B cell (primary cell): ENCODE results near the gene MYO1H. TPM values are rescaled to one million over a fixed set of nuclear protein-coding genes. Genes with fewer than 3 reads are reported as not detected.

Experiments used
- ATAC-seq: fragments of 200-7000 bp; cut with Tn5 transposase; one replicate; pipeline ENCODE4 v1.10.0; 2021; ENCODE audit warnings: low read depth, mild to moderate bottlenecking, moderate number of reproducible peaks, moderate library complexity
- CTCF ChIA-PET: fragments of 350-600 bp; sonication (Branson Sonifier 250); formaldehyde crosslinking; loops from one replicate; lab custom pipeline; 2021; ENCODE audit warnings: antibody characterized with exemption, inconsistent platforms; lab: Charles Lee
- POLR2A ChIA-PET: fragments of 350-600 bp; sonication (Branson Sonifier 250); formaldehyde crosslinking; loops from one replicate; lab custom pipeline; 2021; ENCODE audit warnings: antibody characterized with exemption; lab: Charles Lee
- DNase-seq: peaks from one replicate; pipeline ENCODE4 v3.0.0; 2013
- H2AFZ ChIP-seq: 2 replicates; pipeline ENCODE4 v1.6.1; 2012; ENCODE audit warnings: mild to moderate bottlenecking, low read depth, low read length; ENCODE audit not compliant: insufficient read depth, poor library complexity, severe bottlenecking
- H3K27ac ChIP-seq, 2 donors: 1 replicate in 1 of 2; 2 replicates in 1 of 2; pipeline ENCODE4 v1.5.1; 2012 to 2013; ENCODE audit warnings: low read length in 2 of 2, mild to moderate bottlenecking in 2 of 2, moderate library complexity in 1 of 2
- H3K27me3 ChIP-seq, 4 experiments: fragments of 200-600 bp in 1 of 4; sonication (generic) in 1 of 4; replicated peaks in 1 of 4; 1 replicate in 2 of 4; 2 replicates in 2 of 4; pipeline versions ENCODE4 v1.6.1 to v1.7.0; 2013 to 2016; ENCODE audit warnings: low read length in 3 of 4, mild to moderate bottlenecking in 2 of 4, mixed read lengths in 1 of 4, moderate library complexity in 1 of 4; ENCODE audit not compliant: insufficient read depth in 4 of 4, control insufficient read depth in 3 of 4; ENCODE audit errors: control extremely low read depth in 1 of 4
- H3K36me3 ChIP-seq, 2 experiments: replicated peaks in 1 of 2; 1 replicate in 1 of 2; 2 replicates in 1 of 2; pipeline versions ENCODE4 v1.6.1 to v1.7.1; 2013; ENCODE audit warnings: low read length in 1 of 2; ENCODE audit not compliant: insufficient read depth in 2 of 2, control insufficient read depth in 1 of 2; ENCODE audit errors: control extremely low read depth in 1 of 2, extremely low read depth in 1 of 2
- H3K4me1 ChIP-seq, 2 donors: fragments of 200-600 bp in 1 of 2; sonication (generic) in 1 of 2; 1 replicate in 1 of 2; 2 replicates in 1 of 2; pipeline versions ENCODE4 v1.5.1 to v1.6.1; 2013 to 2017; ENCODE audit warnings: low read length in 2 of 2; ENCODE audit not compliant: control insufficient read depth in 2 of 2, insufficient read depth in 2 of 2
- H3K4me2 ChIP-seq: replicated peaks from 2 replicates; pipeline ENCODE3; 2012; ENCODE audit warnings: mild to moderate bottlenecking, low read depth, low read length; ENCODE audit not compliant: poor library complexity, severe bottlenecking
- H3K4me3 ChIP-seq, 5 experiments: fragments of 200-600 bp in 1 of 5; sonication (generic) in 1 of 5; 1 replicate in 3 of 5; 2 replicates in 2 of 5; pipeline versions ENCODE4 v1.5.1 to v1.7.0; 2011 to 2016; ENCODE audit warnings: low read length in 4 of 5, mild to moderate bottlenecking in 4 of 5, low read depth in 2 of 5, control low read depth in 1 of 5, moderate library complexity in 1 of 5; ENCODE audit not compliant: insufficient read depth in 1 of 5; ENCODE audit errors: control extremely low read depth in 1 of 5, extremely low read depth in 1 of 5
- H3K79me2 ChIP-seq: fragments of 200-600 bp; sonication (generic); one replicate; pipeline ENCODE4 v1.6.0; 2016; ENCODE audit warnings: low read length; ENCODE audit not compliant: control insufficient read depth, insufficient read depth
- H3K9ac ChIP-seq: fragments of 200-600 bp; sonication (generic); 2 replicates; pipeline ENCODE4 v1.6.1; 2017; ENCODE audit warnings: mild to moderate bottlenecking, low read length, moderate library complexity
- H3K9me3 ChIP-seq, 3 donors: one replicate each; pipeline versions ENCODE4 v1.6.1 to v1.7.1; 2013; ENCODE audit warnings: low read length in 2 of 3; ENCODE audit not compliant: control insufficient read depth in 2 of 3, insufficient read depth in 1 of 3; ENCODE audit errors: control extremely low read depth in 1 of 3
- H4K20me1 ChIP-seq: 2 replicates; pipeline ENCODE4 v1.6.0; 2012; ENCODE audit warnings: mild to moderate bottlenecking, low read length; ENCODE audit not compliant: insufficient read depth, control insufficient read depth, poor library complexity, severe bottlenecking
- H3K27ac Mint-ChIP-seq: one replicate; pipeline ENCODE4 v1.8.0; 2021; ENCODE audit warnings: mixed read lengths
- H3K27me3 Mint-ChIP-seq: one replicate; pipeline ENCODE4 v1.8.0; 2021; ENCODE audit warnings: mixed read lengths
- H3K4me1 Mint-ChIP-seq: one replicate; pipeline ENCODE4 v1.8.0; 2021; ENCODE audit warnings: mixed read lengths
- H3K4me3 Mint-ChIP-seq: one replicate; pipeline ENCODE4 v1.8.0; 2021; ENCODE audit warnings: mixed read lengths
- H3K9me3 Mint-ChIP-seq: one replicate; pipeline ENCODE4 v1.8.0; 2022; ENCODE audit warnings: mixed read lengths; ENCODE audit not compliant: insufficient read depth
- CTCF ChIP-seq: fragments of 200-600 bp; IDR thresholded peaks from one replicate; pipeline ENCODE4 v1.8.0; 2022; ENCODE audit warnings: antibody characterized with exemption, mild to moderate bottlenecking
- EZH2 ChIP-seq: IDR thresholded peaks from 2 replicates; pipeline ENCODE4 v1.6.1; 2012; ENCODE audit warnings: borderline replicate concordance, low read depth, mild to moderate bottlenecking, moderate library complexity, low read length; ENCODE audit not compliant: insufficient read depth, poor library complexity, severe bottlenecking
- WGBS: methylation state at CpG from one replicate; pipeline ENCODE4 v1.1.5; 2013; ENCODE audit warnings: missing lambda C conversion rate; ENCODE audit not compliant: insufficient coverage; 5-methylcytosine and 5-hydroxymethylcytosine counted together
- intact Hi-C: fragments of 100-400 bp; cut with micrococcal nuclease; formaldehyde crosslinking; loops from one replicate; pipeline ENCODE4 v1.10.0; 2022
- polyA plus RNA-seq: library from polyadenylated mRNA; depleted of rRNA; stranded (reverse); fragments of >200 nt; gene quantifications from 2 replicates; pipeline ENCODE4 v1.2.3, GENCODE V29; 2012
- total RNA-seq, 2 donors: library from RNA; stranded (reverse); fragments of 120-200 nt in 1 of 2; gene quantifications; 1 replicate in 1 of 2; 2 replicates in 1 of 2; pipeline versions ENCODE4 v1.2.3 to v1.2.4, GENCODE V29; 2013 to 2022

The MYO1H gene
- total and polyA plus RNA-seq, 2 donors (not counting 1 experiment from before 2014, with no cell fraction given), result not detected

DNA sequence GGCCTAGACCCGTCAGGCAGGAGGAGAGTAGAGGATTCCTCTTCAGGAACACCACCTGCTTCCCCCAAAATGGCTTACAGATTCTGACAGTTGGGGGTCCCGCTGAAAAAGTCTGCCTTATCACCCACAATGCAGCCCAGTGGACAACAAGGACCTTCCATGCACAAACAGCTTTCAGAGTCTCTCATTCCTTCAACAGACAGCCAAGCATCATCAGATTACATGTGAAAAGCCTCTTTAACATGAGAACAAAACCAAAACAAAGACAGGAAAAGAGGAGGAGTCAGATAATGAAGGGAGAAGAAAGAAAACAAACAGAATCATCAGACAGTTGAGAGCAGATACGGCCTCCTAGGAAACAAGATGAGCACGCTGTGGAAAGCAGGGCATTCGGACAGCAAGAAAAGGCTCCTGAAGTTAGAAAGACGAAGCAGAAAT, 111.1 kb downstream of the MYO1H start:
- Histone ChIP-seq H3K79me2 (peaks cover 37% of the 10 kb centered on the region), H3K4me2 (no peak overlapping the region), H2AFZ (no peak overlapping the region), H3K9ac (no peak overlapping the region), H3K9me3 (no peaks in the 10 kb centered on the region), H4K20me1 (peaks cover 14% of the 10 kb centered on the region), H3K27me3 (no peaks in the 10 kb centered on the region), H3K36me3 (peaks cover 18 to 48% of the 10 kb centered on the region in 2 experiments), H3K4me3 (no peak overlapping the region), H3K27ac (no peak overlapping the region), H3K4me1 (peaks cover 8 to 11% of the 10 kb centered on the region in 2 donors)
- intact Hi-C loops, result no loop called here
- Mint-ChIP-seq H3K9me3 (no peaks in the 10 kb centered on the region), H3K27ac (no peak overlapping the region), H3K4me3 (no peak overlapping the region), H3K27me3 (no peaks in the 10 kb centered on the region), H3K4me1 (peaks cover 20% of the 10 kb centered on the region)
- DNase-seq, result no peak
- 98% methylated on average over 6 of the region's 6 CpGs for WGBS
- ChIA-PET CTCF (no interaction called here), POLR2A (no interaction called here)
- ATAC-seq, result no peak
- TF ChIP-seq CTCF (no peak), EZH2 (no peak)

DNA sequence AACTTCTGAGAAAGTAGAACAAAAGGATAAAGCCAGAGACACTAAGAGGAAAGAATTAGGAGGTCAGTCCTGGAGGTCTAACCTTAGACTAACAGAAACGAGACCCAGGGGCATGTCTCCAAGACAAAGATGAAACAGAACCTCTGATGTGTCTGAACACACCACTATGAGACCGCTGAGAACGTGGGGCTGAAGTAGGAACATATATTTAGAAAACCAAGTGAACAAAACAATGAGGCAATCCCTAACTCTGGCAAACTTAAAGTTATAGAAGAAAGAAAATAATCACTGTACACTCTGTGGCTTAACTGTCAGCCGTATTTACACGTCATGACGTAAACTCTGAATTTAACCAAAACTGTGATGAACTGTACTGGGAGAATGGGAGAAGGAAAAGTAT, 111.5 kb downstream of the MYO1H start:
- H3K27me3 Mint-ChIP-seq, result no peaks in the 10 kb centered on the region
- H3K4me1 ChIP-seq, result peaks cover 8 to 11% of the 10 kb centered on the region in 2 donors
- H3K4me3 ChIP-seq, result no peak overlapping the region
- H3K27me3 ChIP-seq, result no peaks in the 10 kb centered on the region
- ChIA-PET POLR2A (no interaction called here), CTCF (no interaction called here)
- TF ChIP-seq EZH2 (no peak), CTCF (no peak)
- no peak overlapping the region for H2AFZ ChIP-seq
- H3K9me3 Mint-ChIP-seq, result no peaks in the 10 kb centered on the region
- DNase-seq, result no peak
- peaks cover 18 to 44% of the 10 kb centered on the region in 2 experiments for H3K36me3 ChIP-seq
- no peak overlapping the region for H3K4me3 Mint-ChIP-seq
- no peak overlapping the region for H3K27ac ChIP-seq
- no CpG with 5 or more reads among the region's 6 CpGs for WGBS
- no peak overlapping the region for H3K9ac ChIP-seq
- no peak overlapping the region for H3K4me2 ChIP-seq
- peaks cover 21% of the 10 kb centered on the region for H3K4me1 Mint-ChIP-seq
- no peaks in the 10 kb centered on the region for H3K9me3 ChIP-seq
- no peak for ATAC-seq
- intact Hi-C loops, result no loop called here
- peaks cover 18% of the 10 kb centered on the region for H4K20me1 ChIP-seq
- no peak overlapping the region for H3K27ac Mint-ChIP-seq
- H3K79me2 ChIP-seq, result peaks cover 41% of the 10 kb centered on the region
